NOMO-1 treated with DMSO at 0.1 percent for 48 hours (cell line): ENCODE data around the gene TRPC4.
"Not testable (repeated sequence)": the region's sequence is repeated elsewhere in the genome, so short reads cannot be mapped to it uniquely, and the experiment has no call there.

Source experiments
- DNase-seq: peaks from one replicate; lab custom pipeline; 2025; ENCODE audit not compliant: unreplicated experiment; lab: John Stamatoyannopoulos, UW

TRPC4 gene

GRCh38 chr13:37833411-37833810 is 36.2 kb downstream of the TRPC4 start:
- DNase-seq, result no peak

GRCh38 chr13:37816276-37816675 is 53.3 kb downstream of the TRPC4 start:
- no peak for DNase-seq

GRCh38 chr13:37811441-37811840 is 58.1 kb downstream of the TRPC4 start:
- DNase-seq, result no peak

- no peak for DNase-seq
Observed at GRCh38 chr13:37806666-37807065, 62.9 kb downstream of the TRPC4 start.

GRCh38 chr13:37797631-37798030 is 71.9 kb downstream of the TRPC4 start:
- no peak for DNase-seq

GRCh38 chr13:37796795-37797194 is 72.8 kb downstream of the TRPC4 start:
- DNase-seq, result not testable (repeated sequence)

GRCh38 chr13:37795326-37795725 is 74.2 kb downstream of the TRPC4 start:
- no peak for DNase-seq

- no peak for DNase-seq
Observed at GRCh38 chr13:37791699-37792098, 77.9 kb downstream of the TRPC4 start.

- DNase-seq, result no peak
Observed at GRCh38 chr13:37788346-37788745, 81.2 kb downstream of the TRPC4 start.

- DNase-seq, result no peak
Observed at GRCh38 chr13:37777676-37778075, 91.9 kb downstream of the TRPC4 start.

GRCh38 chr13:37775871-37776270 is 93.7 kb downstream of the TRPC4 start:
- no peak for DNase-seq

- no peak for DNase-seq
Observed at GRCh38 chr13:37772644-37773043, 96.9 kb downstream of the TRPC4 start.

- DNase-seq, result no peak
Observed at GRCh38 chr13:37769545-37769944, 100.0 kb downstream of the TRPC4 start.

- DNase-seq, result no peak
Observed at GRCh38 chr13:37769078-37769477, 100.5 kb downstream of the TRPC4 start.

- DNase-seq, result no peak
Observed at GRCh38 chr13:37766502-37766901, 103.1 kb downstream of the TRPC4 start.

GRCh38 chr13:37755349-37755748 is 114.2 kb downstream of the TRPC4 start:
- DNase-seq, result no peak

GRCh38 chr13:37753776-37754175 is 115.8 kb downstream of the TRPC4 start:
- DNase-seq, result no peak

GRCh38 chr13:37752146-37752545 is 117.4 kb downstream of the TRPC4 start:
- no peak for DNase-seq

- DNase-seq, result no peak
Observed at GRCh38 chr13:37751025-37751424, 118.5 kb downstream of the TRPC4 start.

GRCh38 chr13:37748913-37749312 is 120.7 kb downstream of the TRPC4 start:
- no peak for DNase-seq

- DNase-seq, result no peak
Observed at GRCh38 chr13:37747071-37747612, 122.4 kb downstream of the TRPC4 start.

- DNase-seq, result no peak
Observed at GRCh38 chr13:37741536-37741935, 128.0 kb downstream of the TRPC4 start.

GRCh38 chr13:37736045-37736444 is 133.5 kb downstream of the TRPC4 start:
- no peak for DNase-seq

- DNase-seq, result no peak
Observed at GRCh38 chr13:37735293-37735692, 134.3 kb downstream of the TRPC4 start.
